Measurements from ENCODE around the gene FER.
"Not testable (repeated sequence)": the region's sequence is repeated elsewhere in the genome, so short reads cannot be mapped to it uniquely, and the experiment has no call there.

Gene FER

DNA sequence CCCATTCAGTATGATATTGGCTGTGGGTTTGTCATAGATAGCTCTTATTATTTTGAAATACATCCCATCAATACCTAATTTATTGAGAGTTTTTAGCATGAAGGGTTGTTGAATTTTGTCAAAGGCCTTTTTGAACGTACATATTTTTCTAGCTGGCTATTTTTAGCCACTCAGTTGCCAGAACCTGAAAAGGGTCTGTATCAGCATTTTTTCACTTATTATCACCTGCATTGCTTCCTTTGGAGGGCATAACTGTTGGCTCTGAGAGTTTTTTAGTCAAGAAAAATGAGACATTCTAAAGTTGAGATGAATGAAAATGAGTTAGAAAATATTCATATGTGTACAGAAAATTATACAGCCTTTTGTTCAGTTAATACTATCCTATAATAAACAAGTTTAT, 278.0 kb downstream of the FER start:
- WGBS = no CpG with 5 or more reads among the region's 1 CpG
- not testable (repeated sequence) for H3K4ac ChIP-seq (ENCODE audit: low read depth in 1 of 2, low read length in 2 of 2); H3K4me1 ChIP-seq (ENCODE audit: control insufficient read depth, insufficient read depth, low read depth, low read length); H3K27me3 ChIP-seq (ENCODE audit: control insufficient read depth in 1 of 2, insufficient read depth in 1 of 2, low read length in 2 of 2); H4K8ac ChIP-seq (ENCODE audit: low read length); H2AFZ ChIP-seq (ENCODE audit: low read depth, low read length); H3K4me2 ChIP-seq (ENCODE audit: low read length, poor library complexity, severe bottlenecking); H4K91ac ChIP-seq (ENCODE audit: low read length); DNase-seq; H2BK5ac ChIP-seq (ENCODE audit: low read depth, low read length, poor library complexity, severe bottlenecking); H3K36me3 ChIP-seq (ENCODE audit: control insufficient read depth in 1 of 2, insufficient read depth in 2 of 2, low read depth in 1 of 2, low read length in 2 of 2); H2BK120ac ChIP-seq (ENCODE audit: low read depth, low read length); H3K18ac ChIP-seq (ENCODE audit: low read depth in 1 of 2, low read length in 2 of 2); H3K14ac ChIP-seq (ENCODE audit: low read length in 2 of 2); H3K23ac ChIP-seq (ENCODE audit: low read length in 2 of 2); H2AK5ac ChIP-seq (ENCODE audit: low read length, severe bottlenecking); H2BK15ac ChIP-seq (ENCODE audit: low read depth, poor library complexity, severe bottlenecking); H3K9ac ChIP-seq (ENCODE audit: low read length); H3K27ac ChIP-seq (ENCODE audit: low read length, poor library complexity, severe bottlenecking); H2BK12ac ChIP-seq (ENCODE audit: low read length in 2 of 2); H3K4me3 ChIP-seq (ENCODE audit: insufficient read depth in 1 of 2, low read depth in 1 of 2, low read length in 2 of 2)
- H3K79me1 ChIP-seq (replicated peaks; ENCODE audit: low read length, poor library complexity, severe bottlenecking) = peaks cover 12% of the 10 kb centered on the region
- peaks cover 11% of the 10 kb centered on the region for H3K9me3 ChIP-seq (ENCODE audit: control insufficient read depth, low read length)

GRCh38 chr5:109027983-109028607, 280.4 kb downstream of the FER start:
- Histone ChIP-seq H3K18ac (ENCODE audit: low read depth in 1 of 2, low read length in 2 of 2) (no peak overlapping the region), H2AFZ (ENCODE audit: low read depth, low read length) (no peak overlapping the region), H2AK5ac (ENCODE audit: low read length, severe bottlenecking) (no peak overlapping the region), H2BK120ac (ENCODE audit: low read depth, low read length) (no peak overlapping the region), H2BK5ac (ENCODE audit: low read depth, low read length, poor library complexity, severe bottlenecking) (no peak overlapping the region), H3K4me2 (ENCODE audit: low read length, poor library complexity, severe bottlenecking) (no peak overlapping the region), H3K27me3 (ENCODE audit: control insufficient read depth in 1 of 2, insufficient read depth in 1 of 2, low read length in 2 of 2) (no peaks in the 10 kb centered on the region), H3K79me1 (replicated peaks; ENCODE audit: low read length, poor library complexity, severe bottlenecking) (peaks cover 17% of the 10 kb centered on the region), H2BK12ac (ENCODE audit: low read length in 2 of 2) (no peak overlapping the region), H3K9me3 (ENCODE audit: control insufficient read depth, low read length) (peaks cover 11% of the 10 kb centered on the region), H3K27ac (ENCODE audit: low read length, poor library complexity, severe bottlenecking) (no peak overlapping the region), H3K14ac (ENCODE audit: low read length in 2 of 2) (no peak overlapping the region), H2BK15ac (ENCODE audit: low read depth, poor library complexity, severe bottlenecking) (no peak overlapping the region), H3K4ac (ENCODE audit: low read depth in 1 of 2, low read length in 2 of 2) (no peak overlapping the region), H3K36me3 (ENCODE audit: control insufficient read depth in 1 of 2, insufficient read depth in 2 of 2, low read depth in 1 of 2, low read length in 2 of 2) (peaks cover 0 to 8% of the 10 kb centered on the region in 2 experiments), H4K91ac (ENCODE audit: low read length) (no peak overlapping the region), H3K4me1 (ENCODE audit: control insufficient read depth, insufficient read depth, low read depth, low read length) (no peaks in the 10 kb centered on the region), H3K4me3 (ENCODE audit: insufficient read depth in 1 of 2, low read depth in 1 of 2, low read length in 2 of 2) (no peak overlapping the region), H3K23ac (ENCODE audit: low read length in 2 of 2) (no peak overlapping the region), H4K8ac (ENCODE audit: low read length) (no peak overlapping the region), H3K9ac (ENCODE audit: low read length) (no peak overlapping the region)
- WGBS = no CpG with 5 or more reads among the region's 1 CpG
- no peak for DNase-seq

DNA sequence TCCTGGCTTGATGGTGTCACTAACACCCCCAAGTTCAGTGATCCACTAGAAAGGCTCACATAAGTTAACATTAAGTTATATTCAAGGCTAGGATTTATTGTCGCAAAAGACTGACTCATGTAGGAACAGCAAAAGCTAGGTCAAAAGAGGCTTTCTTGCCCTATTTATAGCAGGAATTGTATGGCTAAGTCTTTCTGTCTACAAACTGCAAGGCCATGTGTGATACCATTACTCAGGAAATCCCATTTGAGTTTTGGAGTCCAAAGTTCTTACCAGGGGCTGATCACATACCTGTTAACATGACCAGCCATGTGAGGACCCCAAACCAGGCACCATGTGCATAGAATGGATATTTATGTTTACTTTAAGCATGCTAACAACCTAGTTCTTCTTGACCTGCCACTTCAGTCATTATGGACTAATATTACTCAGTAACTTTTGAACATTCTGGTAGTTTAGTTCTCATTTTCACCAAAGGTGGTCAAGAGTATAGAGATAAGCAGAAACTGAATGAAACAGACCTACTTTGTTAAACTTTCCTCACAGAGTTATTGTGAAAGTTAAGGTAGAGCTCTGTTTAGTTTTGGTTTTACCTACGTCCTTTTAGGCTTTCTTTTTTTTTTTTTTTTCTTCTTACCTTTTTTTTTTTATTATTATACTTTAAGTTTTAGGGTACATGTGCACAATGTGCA, 281.1 kb downstream of the FER start:
- peak; percentile 35 for DNase-seq
- Histone ChIP-seq H4K91ac (ENCODE audit: low read length) (no peak overlapping the region), H3K27ac (ENCODE audit: low read length, poor library complexity, severe bottlenecking) (no peak overlapping the region), H3K27me3 (ENCODE audit: control insufficient read depth in 1 of 2, insufficient read depth in 1 of 2, low read length in 2 of 2) (no peaks in the 10 kb centered on the region), H3K4me1 (ENCODE audit: control insufficient read depth, insufficient read depth, low read depth, low read length) (no peaks in the 10 kb centered on the region), H3K36me3 (ENCODE audit: control insufficient read depth in 1 of 2, insufficient read depth in 2 of 2, low read depth in 1 of 2, low read length in 2 of 2) (peaks cover 0 to 8% of the 10 kb centered on the region in 2 experiments), H3K4me2 (ENCODE audit: low read length, poor library complexity, severe bottlenecking) (no peak overlapping the region), H2BK12ac (ENCODE audit: low read length in 2 of 2) (peak overlapping the region in 1 of 2 experiments; percentile 39), H2BK120ac (ENCODE audit: low read depth, low read length) (no peak overlapping the region), H3K4ac (ENCODE audit: low read depth in 1 of 2, low read length in 2 of 2) (no peak overlapping the region), H4K8ac (ENCODE audit: low read length) (no peak overlapping the region), H2BK15ac (ENCODE audit: low read depth, poor library complexity, severe bottlenecking) (no peak overlapping the region), H2BK5ac (ENCODE audit: low read depth, low read length, poor library complexity, severe bottlenecking) (no peak overlapping the region), H3K23ac (ENCODE audit: low read length in 2 of 2) (no peak overlapping the region), H2AK5ac (ENCODE audit: low read length, severe bottlenecking) (no peak overlapping the region), H3K9me3 (ENCODE audit: control insufficient read depth, low read length) (peaks cover 9% of the 10 kb centered on the region), H3K18ac (ENCODE audit: low read depth in 1 of 2, low read length in 2 of 2) (no peak overlapping the region), H3K4me3 (ENCODE audit: insufficient read depth in 1 of 2, low read depth in 1 of 2, low read length in 2 of 2) (no peak overlapping the region), H3K9ac (ENCODE audit: low read length) (no peak overlapping the region), H2AFZ (ENCODE audit: low read depth, low read length) (no peak overlapping the region), H3K79me1 (replicated peaks; ENCODE audit: low read length, poor library complexity, severe bottlenecking) (peaks cover 17% of the 10 kb centered on the region), H3K14ac (ENCODE audit: low read length in 2 of 2) (no peak overlapping the region)
- WGBS = 92% methylated on average over 1 of the region's 2 CpGs

DNA sequence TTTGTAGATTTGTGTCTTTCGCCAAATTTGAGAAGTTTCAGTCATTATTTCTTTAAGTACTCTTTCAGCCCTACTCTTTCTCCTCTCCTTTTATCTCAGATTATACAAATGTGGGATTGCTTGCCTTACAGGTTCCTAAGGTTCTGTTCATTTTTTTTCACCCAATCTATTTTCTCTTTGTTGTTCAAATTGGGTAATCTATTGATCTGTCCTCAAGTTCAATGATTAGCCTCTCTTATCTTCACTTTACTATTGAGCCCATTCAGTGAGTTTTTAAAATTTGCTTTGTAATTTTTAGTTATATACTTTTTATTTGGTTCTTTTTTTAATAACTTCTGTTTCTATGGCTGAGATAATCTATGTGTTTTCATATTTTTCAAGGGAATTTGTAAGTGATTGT, 282.1 kb downstream of the FER start:
- WGBS = no CpG with 5 or more reads among the region's 1 CpG
- no peak overlapping the region for H4K8ac ChIP-seq (ENCODE audit: low read length)
- H3K36me3 ChIP-seq (ENCODE audit: control insufficient read depth in 1 of 2, insufficient read depth in 2 of 2, low read depth in 1 of 2, low read length in 2 of 2) = no peaks in the 10 kb centered on the region
- H3K23ac ChIP-seq (ENCODE audit: low read length in 2 of 2) = no peak overlapping the region
- no peak overlapping the region for H2BK15ac ChIP-seq (ENCODE audit: low read depth, poor library complexity, severe bottlenecking)
- H3K4ac ChIP-seq (ENCODE audit: low read depth in 1 of 2, low read length in 2 of 2) = no peak overlapping the region
- no peak overlapping the region for H3K27ac ChIP-seq (ENCODE audit: low read length, poor library complexity, severe bottlenecking)
- no peak overlapping the region for H3K9ac ChIP-seq (ENCODE audit: low read length)
- no peaks in the 10 kb centered on the region for H3K9me3 ChIP-seq (ENCODE audit: control insufficient read depth, low read length)
- no peak overlapping the region for H3K4me3 ChIP-seq (ENCODE audit: insufficient read depth in 1 of 2, low read depth in 1 of 2, low read length in 2 of 2)
- H2BK12ac ChIP-seq (ENCODE audit: low read length in 2 of 2) = no peak overlapping the region
- no peak overlapping the region for H3K4me2 ChIP-seq (ENCODE audit: low read length, poor library complexity, severe bottlenecking)
- no peak overlapping the region for H2BK5ac ChIP-seq (ENCODE audit: low read depth, low read length, poor library complexity, severe bottlenecking)
- H3K18ac ChIP-seq (ENCODE audit: low read depth in 1 of 2, low read length in 2 of 2) = no peak overlapping the region
- H2BK120ac ChIP-seq (ENCODE audit: low read depth, low read length) = no peak overlapping the region
- no peak overlapping the region for H2AFZ ChIP-seq (ENCODE audit: low read depth, low read length)
- no peak overlapping the region for H2AK5ac ChIP-seq (ENCODE audit: low read length, severe bottlenecking)
- H3K79me1 ChIP-seq (replicated peaks; ENCODE audit: low read length, poor library complexity, severe bottlenecking) = peaks cover 15% of the 10 kb centered on the region
- H3K4me1 ChIP-seq (ENCODE audit: control insufficient read depth, insufficient read depth, low read depth, low read length) = no peaks in the 10 kb centered on the region
- H3K27me3 ChIP-seq (ENCODE audit: control insufficient read depth in 1 of 2, insufficient read depth in 1 of 2, low read length in 2 of 2) = no peaks in the 10 kb centered on the region
- no peak overlapping the region for H3K14ac ChIP-seq (ENCODE audit: low read length in 2 of 2)
- DNase-seq = no peak
- H4K91ac ChIP-seq (ENCODE audit: low read length) = no peak overlapping the region

All from mesenchymal stem cell (in vitro differentiated cells and primary cell).